Measurements from ENCODE around the gene AFAP1.

Gene AFAP1

DNA sequence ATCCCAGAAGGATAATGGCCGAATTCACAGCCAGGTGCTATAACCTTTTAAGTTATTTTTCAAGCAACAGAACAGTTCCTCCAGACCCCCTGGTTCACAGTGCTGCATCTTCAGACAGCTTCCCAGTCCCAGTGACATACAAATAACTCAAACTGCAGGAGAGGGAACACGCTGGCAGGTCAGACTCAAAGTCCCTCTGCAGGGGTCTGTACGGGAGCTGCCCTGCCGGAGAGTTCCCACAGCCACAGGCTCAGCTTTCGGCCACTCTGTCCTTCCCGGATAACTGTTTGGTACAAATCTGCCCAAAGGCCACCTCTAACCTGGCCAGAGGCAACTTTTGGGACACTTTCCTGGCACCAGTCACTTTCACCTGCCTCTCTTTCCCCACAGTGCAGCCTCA, 230.2 kb downstream of the AFAP1 start:
- DNase-seq (ENCODE audit: low read depth in 1 of 2, low spot score in 1 of 2), result no peak

DNA sequence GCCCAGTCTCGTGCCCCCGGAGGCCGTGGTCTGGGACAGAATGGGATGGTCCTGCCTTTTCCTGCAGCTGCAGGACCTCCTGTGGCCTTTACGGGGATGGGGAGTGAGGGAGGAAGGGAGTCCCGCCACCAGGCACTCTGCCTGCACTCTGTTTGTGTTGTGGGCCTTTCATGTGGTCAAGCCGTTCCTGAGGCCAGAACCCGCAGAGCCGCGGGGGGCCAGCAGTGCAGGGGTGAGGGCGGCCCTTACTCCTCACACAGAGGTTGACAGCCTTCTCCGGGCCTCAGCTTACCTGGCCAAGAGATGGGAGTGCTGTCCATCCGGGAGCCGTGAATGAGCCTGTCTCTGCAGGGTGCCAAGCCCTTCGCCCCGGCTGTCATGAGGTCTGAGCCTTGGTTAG, 230.7 kb downstream of the AFAP1 start:
- DNase-seq (ENCODE audit: low read depth in 1 of 2, low spot score in 1 of 2), result no peak
